HG03135 (cell line): Measurements from ENCODE around the gene SLC47A2.

ENCODE experiments used
- ATAC-seq: cut with Tn5 transposase; IDR thresholded peaks from one replicate; pipeline ENCODE4 v1.9.1; 2021; ENCODE audit warnings: mild to moderate bottlenecking, moderate library complexity; ENCODE audit not compliant: unreplicated experiment

The SLC47A2 gene

DNA sequence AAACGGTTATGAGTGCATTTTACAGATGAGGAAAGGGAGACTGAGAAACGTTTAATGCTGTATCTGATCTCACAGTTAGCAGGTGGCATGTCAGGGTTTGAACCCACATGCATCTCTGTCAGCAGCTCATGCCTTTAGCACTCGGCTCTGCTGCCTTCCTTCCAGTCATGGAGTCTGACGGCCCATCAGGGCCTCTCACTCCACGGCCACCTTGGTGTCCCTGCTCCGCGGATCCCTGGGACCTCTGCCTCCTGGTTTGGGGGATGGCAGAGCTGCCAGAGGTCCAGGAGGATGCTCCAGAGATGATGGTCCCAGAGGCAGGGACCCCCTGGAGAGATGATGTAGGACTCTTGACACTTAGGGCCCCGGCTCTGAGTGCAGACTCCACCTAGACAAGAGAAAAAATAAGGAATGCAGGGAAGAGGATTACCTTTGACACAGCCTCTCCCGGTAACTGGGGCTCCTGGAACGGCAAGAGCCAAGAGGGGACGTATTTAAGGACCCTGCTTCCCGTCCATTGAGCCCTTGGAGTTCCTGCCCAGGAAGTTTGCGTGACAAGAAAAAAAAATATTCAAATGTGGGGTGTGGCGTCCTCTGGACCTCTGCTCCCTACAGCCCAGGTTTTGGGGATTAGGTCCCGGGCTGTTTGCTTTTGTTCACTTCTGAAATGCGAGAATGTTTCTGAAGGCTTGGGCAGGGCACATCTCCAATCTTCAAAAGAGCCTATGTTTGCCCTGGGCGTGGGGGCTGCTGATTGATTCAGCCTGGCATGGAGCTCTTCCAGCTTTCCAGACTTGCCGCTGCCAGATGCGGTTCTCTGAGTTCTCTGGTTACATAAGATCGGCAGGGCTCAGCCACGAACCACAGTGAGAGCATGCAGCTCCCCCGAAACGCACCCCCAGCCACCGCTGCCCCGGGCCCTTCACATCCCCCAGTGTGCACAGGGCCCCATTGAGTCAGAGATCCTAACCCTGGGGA, 31.7 kb upstream of the SLC47A2 start, which contains the start of gene ALDH3A1:
TSS of gene ALDH3A1 (minus strand) at position 470 of the 978 bp plus-strand sequence. CDS start 3,169 bp downstream, outside the sequence.
- no peak for ATAC-seq

DNA sequence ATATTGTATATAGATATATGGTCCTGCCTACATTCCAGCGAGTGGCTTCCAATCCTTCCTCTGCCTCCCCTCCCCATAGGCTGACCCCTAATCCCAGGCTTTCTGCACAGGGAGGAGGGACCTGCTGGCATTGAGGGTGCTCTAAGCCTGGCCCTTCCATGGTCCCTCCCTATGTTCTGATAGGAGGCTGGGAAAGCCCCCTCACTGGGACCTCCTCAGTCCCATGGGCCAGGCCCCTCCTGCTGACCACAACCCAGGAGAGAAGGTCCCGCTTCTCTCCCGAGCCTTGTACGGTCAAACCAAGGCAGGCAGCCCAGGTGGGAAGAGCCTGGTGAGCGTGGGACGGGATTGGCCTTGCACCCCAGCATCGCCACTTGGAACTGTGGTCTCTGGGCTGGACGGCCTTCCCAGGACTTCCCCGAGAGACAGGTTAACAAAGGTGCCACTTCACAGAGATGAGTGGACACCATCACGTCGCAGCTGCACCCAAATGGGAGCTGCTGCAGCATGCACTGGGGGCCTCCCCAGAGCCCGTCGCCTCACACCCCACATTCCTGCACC, 30.9 kb upstream of the SLC47A2 start:
- ATAC-seq, result no peak

DNA sequence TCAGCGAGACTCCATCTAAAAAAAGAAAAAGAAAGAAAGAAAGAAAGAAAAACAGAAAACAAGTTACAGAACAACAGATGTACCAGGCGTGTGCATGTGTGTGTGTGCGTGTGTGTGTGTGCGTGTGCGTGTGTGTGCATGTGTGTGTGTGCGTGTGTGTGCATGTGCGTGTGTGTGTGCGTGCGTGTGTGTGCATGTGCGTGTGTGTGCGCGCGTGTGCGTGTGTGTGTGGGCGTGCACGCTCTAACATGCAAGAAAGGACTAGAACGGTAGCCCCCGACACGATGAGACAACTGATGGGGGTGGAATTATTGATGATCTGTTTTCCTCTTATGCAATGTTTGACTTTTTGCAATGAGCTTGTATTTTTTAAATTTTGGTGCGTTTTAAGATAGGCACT, 30.1 kb upstream of the SLC47A2 start:
- no peak for ATAC-seq

DNA sequence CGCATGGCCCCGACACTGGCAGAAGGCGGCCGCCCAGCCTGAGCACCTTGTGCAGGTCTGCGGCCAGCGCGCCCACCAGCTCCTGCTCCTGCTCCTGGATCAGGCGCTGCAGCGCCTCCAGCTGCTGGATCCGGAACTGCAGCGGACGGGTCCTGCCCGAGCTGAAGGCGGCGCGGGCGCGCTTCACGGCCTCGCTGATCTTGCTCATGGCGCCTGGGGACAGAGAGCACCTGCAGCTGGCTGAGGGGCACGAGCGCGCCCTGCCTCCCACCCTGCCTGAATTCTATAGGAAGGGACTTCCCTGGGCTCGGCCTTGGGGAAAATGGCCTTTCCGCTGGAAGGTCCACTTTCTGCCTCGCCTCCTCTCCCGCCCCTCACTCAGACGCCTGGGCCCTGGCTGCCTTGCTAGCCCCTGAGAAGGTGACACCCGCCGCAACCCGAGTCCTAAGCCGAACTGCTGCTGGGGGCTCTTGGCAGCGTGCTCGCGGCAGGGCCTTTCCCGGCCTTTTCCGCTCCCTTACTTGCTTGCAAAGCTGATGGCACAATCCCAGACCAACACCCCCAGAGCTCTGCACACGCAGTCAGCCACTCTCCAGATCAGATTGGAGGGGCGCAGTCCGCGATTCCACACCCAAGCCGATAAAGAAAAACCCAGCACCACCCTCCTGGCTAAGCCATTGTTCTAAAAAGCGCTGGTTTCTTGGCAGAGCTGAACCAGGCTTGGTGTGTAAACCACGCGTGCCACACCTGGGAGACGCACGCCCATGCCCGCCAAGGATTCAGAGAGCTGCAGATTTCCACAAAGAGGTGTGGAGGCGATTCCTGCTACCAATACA, 28.8 kb upstream of the SLC47A2 start:
- ATAC-seq, result no peak

DNA sequence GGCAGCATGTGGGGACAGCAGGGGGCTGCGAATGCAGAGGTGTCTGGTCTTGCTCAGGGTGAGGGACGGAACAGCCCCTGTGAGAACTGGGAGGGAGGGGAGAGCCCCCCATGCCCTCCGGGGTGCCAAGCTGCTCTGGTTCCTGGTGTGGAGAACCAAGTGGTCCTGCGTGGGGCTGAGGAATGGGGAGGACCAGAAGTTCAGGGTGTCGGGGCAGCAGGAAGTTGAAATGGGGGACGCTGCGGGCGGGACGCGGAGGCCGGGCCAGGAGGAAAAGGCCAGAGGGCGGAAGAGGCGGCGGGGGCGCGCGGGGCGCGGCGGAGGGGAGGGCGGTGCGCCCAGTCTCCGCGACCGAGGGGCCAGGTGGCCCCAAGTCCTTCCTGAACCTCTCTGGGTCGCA, 28.1 kb upstream of the SLC47A2 start:
- no peak for ATAC-seq

DNA sequence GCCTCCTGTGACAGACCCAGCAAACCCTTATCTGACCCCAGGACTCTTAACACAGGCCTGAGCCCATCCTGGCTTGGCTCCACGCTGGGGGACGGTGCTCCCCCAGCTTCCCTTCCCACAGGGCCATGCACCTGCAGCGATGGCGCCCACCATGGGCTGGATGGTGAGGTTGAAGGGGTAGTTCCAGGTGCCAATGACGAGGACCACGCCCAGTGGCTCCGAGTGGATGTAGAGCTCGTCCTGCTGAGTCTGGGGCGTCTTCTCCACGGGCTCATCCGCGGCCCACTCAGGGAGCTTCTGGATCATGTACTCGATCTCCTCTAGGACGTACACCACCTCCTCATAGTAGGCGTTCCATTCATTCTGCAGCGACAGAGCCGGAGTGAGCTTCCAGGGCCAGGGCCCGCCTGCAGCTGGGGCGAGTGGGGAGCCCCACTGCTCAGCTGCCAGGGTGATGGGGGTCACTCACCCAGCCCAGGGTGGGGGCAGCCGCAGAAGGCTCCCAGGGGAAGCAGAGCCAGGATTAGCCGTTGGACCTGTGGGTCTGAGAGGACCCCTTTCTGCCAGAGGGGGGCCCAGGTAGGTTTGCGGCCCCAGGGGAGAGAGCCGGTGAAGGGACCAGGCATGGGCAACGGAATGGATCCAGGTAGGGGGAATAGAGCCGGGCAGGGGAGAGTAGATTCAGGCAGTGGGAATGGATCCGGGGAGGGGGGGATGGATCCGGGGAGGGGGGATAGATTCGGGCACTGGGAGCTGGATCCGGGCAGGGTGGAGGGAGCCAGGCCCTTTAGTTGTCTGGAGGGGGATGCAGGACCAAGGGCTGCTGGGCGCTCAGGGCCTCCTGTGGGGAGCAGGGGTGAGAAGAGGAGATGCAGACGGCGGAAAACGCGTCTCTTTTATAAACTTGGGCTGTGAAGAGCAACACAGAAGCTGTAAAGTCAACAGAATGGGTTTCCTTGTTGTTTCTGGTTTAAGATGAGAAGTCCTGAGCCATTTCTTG, 27.0 kb upstream of the SLC47A2 start:
- no peak for ATAC-seq

DNA sequence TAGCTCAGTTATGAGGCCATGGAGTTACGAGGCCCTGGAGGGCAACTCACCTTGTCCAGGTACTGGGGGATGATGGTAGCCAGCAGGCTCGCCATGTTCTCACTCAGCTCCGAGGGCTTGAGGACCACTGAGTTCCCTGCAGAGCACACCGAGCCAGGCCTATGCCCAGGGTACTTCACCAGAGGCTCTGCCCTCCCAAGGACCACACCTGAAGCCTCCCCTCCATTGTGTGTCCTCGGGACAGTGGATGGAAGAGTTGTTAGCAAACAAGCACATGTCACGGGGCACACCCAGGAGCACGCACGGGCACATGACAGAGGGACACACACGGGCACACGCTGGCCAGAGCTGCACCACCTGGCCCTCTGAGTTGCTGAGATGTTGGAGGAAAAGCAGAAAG, 26.1 kb upstream of the SLC47A2 start:
- ATAC-seq, result no peak

DNA sequence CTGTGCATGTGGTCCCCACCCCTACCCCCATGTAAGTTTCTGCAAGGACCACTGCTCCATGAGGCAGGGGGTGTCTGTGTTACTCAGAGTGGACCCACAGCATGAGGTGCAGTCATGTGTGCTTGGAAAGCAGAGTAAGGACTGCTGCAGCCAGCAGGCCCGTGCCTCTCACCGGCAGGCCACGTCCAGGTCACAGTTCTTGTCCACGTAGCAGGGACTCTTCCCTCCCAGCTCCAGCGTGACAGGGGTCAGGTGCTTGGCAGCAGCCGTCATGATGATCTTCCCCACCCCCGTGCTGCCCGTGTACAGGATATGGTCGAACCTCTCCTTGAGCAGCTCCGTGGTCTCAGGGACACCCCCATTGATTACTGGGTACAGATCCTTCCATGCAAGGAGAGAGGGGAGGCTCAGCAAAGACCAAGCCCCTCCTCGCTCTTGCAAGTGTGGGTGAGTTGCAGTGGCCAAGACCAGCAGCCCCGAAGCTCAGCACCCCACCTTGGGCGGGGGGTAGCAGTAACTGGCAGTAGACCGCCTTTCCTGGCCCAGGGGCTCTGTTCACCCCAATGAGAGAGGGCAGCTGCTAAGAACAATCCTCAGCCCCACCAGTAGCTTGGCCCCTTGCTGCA, 25.6 kb upstream of the SLC47A2 start:
- no peak for ATAC-seq

DNA sequence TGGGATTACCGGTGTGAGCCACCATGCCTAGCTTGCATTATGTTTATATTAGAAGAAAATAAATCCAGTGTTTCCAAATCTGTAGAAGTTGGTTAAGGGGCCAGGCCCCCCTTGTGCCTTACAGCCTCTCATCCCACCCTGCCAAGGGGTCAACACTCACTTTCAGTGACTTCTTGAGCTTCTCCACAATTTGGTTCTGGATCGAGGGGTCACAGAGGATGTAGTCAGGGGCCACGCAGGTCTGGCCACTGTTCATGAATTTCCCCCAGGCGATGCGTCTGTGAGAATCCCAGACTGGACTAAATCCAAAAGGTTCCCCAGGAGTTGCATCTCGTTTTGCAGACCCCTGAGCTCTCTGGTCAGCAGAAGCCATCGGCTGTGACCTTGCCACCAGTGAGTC, 24.5 kb upstream of the SLC47A2 start:
- no peak for ATAC-seq

DNA sequence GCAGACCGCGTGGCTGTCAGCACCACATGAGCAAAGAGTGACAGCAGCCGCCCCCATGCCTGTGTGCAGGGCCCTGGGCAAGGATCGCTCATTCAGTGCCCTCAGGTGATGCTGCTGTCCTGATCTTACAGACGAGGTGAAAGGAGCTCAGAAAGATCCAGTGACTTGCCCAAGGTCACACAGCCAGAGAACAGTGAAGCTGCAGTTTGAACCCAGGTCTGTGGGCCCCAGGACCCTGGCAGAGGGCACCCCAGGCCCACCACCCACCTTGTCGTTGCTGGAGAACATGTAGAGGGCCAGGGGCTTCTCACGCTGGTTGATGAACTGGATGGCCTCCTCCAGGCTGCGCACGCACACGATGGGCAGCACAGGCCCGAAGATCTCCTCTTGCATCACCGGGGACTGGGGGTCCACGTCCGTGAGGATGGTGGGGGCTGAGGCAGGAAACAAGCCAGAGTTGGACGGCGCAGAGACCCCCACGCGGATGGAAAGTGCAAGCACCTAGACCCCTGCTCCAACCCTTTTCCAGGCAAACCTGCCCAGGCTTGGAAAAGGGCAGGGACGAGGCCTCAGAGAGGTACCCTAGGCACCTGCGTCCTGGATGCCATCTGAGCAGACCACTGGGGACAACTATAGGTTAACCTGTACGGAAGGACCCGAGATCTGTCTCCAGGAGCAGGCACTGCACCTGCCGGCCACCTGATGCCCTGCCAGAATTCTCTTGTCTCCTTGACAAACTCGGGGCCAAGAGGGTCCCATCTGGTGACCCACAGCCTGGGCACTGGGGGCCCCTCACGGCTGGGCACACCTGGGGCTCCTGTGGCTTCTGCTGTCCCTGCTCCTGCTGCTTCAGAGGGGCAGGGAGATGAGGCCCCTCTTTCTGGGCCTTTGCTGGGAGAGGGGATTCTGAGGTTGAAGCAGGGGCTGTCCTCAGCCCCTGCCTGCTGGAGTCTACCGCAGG, 23.1 kb upstream of the SLC47A2 start:
- no peak for ATAC-seq

DNA sequence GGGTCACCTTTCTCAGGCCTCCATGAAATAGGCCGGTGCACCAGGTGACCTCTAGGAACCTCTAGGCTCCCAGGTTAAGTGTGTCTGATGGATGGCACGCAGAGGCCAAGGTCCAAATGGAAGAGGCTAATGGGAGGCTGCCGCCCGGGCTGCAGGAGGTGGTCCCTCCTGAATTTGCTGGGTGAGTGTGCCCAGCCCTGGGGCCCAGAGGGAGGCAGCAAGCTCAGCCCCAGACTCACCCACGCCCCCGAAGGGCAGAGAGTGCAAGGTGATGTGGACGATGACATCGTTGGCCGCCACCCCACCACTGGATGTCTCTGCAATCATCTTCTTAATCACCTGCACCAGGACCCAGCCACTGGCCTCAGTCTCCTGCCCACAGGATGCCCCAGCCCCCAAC, 22.4 kb upstream of the SLC47A2 start:
- ATAC-seq, result no peak

DNA sequence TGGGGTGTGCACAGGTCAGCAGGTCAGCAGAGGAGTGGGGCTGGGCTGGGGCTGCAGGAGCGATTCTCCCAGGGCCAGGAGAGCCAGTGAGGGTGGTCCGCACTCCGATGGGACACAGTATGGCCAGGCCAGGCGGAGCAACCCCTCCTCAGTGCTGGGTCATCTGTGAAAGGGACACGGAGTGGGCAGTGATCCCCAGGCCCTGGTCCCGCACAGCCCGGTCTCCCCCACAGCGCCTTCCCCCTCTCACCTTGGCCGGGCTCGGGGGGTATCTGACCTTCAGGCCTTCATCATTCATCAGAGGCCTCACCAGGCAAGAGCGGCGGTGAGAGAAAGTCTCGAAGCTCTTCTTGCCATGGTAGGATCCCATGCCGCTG, 21.7 kb upstream of the SLC47A2 start:
- no peak for ATAC-seq

DNA sequence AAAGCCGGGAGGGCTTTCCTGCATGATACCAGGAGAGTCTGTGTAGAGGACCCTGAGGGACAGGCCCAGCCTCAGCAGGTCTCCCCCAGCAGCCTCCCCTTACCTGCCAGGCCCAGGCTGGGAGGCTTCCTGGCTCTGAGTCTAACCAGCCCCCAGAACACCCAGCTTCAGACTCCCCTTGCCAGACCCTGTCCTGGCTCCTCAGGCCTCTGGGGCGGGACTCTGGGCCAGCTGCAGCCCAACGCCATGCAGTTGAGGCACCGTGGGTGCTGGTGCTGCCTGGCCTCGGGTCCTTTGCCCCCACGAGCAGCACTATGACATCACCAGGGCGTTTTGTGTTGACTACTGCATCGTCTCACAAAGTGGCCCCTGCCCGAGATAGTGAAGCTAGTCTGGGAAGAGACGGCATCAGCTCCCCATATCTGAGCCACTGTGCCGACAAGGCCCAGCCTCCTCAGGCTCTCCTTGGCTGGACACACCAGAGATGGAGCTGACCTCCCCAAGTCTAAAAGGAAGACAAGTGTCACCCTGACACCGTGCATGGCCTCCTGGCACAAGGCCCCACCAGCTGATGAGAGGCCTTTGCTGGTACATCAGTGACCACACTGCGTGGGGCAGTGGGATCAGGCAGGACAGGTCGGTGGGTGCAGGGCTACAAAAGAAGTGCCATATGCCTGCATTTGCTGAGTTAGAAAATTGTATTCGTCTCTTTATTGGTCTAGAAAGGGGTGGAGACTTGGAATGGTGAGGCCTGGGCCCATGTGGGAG, 21.1 kb upstream of the SLC47A2 start:
- no peak for ATAC-seq

DNA sequence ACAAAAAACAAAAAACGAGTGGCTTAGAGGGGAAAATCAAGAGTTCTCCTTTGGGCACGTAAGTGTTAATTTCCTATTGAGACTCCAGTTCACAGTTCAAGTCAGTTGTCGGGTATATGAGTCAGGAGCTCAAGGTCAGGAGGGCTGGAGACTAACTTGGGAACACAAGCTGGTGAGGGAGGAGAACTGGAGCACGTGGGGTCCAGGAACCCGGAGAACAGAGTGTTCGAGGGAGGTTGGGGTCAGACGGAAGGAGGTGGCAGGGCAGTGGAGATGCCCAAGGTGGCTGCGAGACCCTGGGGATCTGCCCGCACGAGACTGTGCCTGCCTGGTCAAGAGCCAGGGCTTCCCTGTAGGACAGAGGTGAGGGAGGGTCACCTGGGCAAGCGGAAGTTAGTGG, 19.7 kb upstream of the SLC47A2 start:
- ATAC-seq, result no peak

DNA sequence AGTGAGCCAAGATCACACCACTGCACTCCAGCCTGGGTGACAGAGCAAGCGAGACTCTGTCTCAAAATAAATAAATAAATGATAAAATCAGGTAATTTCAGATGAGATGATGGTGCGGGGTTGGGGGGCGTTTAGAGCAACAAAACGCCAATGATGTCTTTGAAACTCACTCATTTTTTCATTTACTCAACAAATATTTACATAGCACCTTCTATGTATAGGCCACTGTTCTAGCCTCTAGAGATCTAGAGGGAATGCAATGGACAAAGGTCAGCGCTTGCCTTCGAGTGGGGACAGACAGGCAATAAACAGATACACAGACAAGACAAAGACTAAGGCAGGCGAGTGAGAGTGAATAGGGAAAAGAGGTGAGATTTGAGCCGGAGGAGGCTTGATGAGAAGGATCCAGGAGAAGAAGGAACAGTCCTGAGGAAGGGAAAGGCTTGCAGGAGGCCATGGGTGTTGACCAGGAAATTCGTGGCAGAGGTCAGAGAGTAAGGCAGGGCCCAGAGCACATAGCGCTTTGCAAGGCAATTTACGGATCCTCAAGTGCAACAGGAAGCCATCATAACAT, 17.7 kb upstream of the SLC47A2 start:
- no peak for ATAC-seq

DNA sequence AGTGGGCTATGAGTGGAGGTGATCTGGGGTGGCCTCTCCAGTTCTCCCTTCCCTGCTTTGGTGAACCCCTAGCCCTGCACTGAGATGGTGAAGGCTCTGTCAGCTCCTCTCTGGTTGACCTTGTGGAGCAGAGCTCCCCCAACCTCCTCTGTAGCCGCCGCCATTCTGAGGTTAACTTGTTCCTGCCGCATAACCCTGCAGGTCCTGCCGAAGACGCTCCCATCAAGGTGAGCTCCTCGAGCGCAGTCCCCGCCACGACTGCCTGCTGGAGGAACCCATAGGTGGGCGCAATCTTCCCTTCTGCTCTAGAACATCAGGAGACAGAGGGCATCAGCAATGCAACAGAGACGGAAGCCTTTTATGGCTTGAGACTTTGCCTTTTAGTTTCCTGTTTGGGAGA, 15.2 kb upstream of the SLC47A2 start:
- ATAC-seq, result no peak

DNA sequence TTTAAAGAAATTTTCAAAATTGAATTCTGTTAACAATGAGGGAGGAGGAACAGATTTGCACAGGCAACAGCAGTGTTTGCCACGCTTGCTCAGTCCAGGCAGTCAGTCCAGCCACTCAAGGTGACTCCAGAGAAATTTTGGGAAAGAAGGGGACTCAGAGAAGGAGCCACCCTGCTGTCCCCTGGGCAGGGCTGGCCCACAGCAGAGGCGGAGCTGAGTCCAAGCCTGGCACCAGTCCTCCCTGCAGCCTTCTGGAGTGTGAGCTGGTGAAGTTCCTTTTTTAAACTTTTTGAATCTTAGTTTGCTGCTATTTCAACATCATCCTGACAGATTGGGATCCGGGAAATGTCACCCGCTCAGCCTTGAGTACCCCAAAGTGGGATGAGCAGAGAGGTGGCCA, 14.5 kb upstream of the SLC47A2 start:
- ATAC-seq, result no peak

DNA sequence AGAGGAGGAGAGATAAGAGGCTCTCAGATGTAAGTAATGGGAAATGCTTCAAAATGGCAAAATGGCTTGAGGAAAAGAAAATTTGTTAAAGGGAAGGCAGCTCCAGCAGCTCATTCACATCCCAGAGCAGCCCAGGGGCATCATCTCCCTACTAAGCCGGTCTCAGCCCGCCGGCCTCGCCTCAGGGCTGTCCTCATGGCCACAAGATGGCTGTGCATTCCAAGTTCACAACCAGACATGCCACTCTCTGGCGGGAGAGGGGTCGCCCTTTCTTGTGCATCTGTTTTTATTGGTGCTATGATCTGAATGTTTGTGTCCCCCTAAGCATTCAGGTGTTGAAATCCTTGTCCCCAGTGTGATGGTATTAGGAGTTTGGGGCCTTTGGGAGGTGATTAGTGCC, 13.5 kb upstream of the SLC47A2 start:
- no peak for ATAC-seq
